Tibial artery (tissue), 4 donors: ENCODE data around the gene KLHL22.
"Not testable (repeated sequence)": the region's sequence is repeated elsewhere in the genome, so short reads cannot be mapped to it uniquely, and the experiment has no call there.

Source experiments
- DNase-seq, 2 donors: peaks; one replicate each; pipeline ENCODE4 v3.0.0-alpha.2; 2019
- H3K27ac ChIP-seq, 2 donors: fragments of 200-600 bp; sonication (generic) in 1 of 2; 1 replicate in 1 of 2; 2 replicates in 1 of 2; pipeline ENCODE4 v1.5.1; 2018 to 2019; ENCODE audit warnings: mild to moderate bottlenecking in 1 of 2
- H3K27me3 ChIP-seq, 2 donors: fragments of 200-600 bp; sonication (generic) in 1 of 2; one replicate each; pipeline versions ENCODE4 v1.5.1 to v1.6.0; 2016 to 2019
- H3K36me3 ChIP-seq, 3 donors: fragments of 200-600 bp; sonication (generic) in 2 of 3; one replicate each; pipeline ENCODE4 v1.5.1; 2016 to 2019; ENCODE audit warnings: mild to moderate bottlenecking in 2 of 3
- H3K4me1 ChIP-seq, 4 donors: fragments of 200-600 bp; sonication (generic) in 2 of 4; 1 replicate in 3 of 4; 2 replicates in 1 of 4; pipeline ENCODE4 v1.5.1; 2016 to 2019
- H3K4me3 ChIP-seq, 2 donors: fragments of 200-600 bp; sonication (generic) in 1 of 2; 1 replicate in 1 of 2; 2 replicates in 1 of 2; pipeline ENCODE4 v1.5.1; 2018 to 2019; ENCODE audit warnings: mild to moderate bottlenecking in 2 of 2
- H3K9me3 ChIP-seq, 3 donors: fragments of 200-600 bp; sonication (generic) in 1 of 3; one replicate each; pipeline ENCODE4 v1.5.1; 2016 to 2019
- intact Hi-C: fragments of 100-400 bp; cut with DNase I; formaldehyde crosslinking; loops from one replicate; pipeline ENCODE4 v1.15.0; 2023; ENCODE audit warnings: low total_unique reads
- TF ChIP-seq, protein P1 (sequence below), 2 experiments: fragments of 200-600 bp in 1 of 2; fragments of 450-650 bp in 1 of 2; IDR thresholded peaks; one replicate each; pipeline ENCODE4 v1.5.1; 2017 to 2019; ENCODE audit warnings: antibody characterized with exemption in 2 of 2, mild to moderate bottlenecking in 1 of 2, moderate library complexity in 1 of 2

KLHL22 gene

DNA sequence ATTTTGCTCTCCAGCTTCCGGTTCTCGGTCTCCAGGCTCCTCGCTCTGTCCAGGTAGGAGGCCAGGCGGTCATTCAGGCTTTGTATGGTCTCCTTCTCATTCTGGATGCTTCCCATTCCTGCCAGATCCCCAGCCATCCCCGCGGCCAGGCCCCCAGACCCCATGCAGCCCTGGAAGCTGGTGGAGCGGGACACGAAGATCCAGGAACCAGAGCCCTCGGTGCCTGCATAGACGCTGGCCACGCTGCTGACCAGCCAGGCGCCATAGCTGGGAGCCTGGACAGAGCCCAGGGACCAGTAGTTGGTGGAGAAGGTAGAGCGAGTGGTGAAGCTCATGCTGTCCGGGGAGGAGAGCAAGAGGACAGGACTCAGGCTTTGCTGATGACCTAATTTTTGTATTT lies 11.8 kb downstream of the KLHL22 start:
- Histone ChIP-seq H3K36me3 (peaks cover 0 to 22% (median 4%) of the 10 kb centered on the region in 3 donors), H3K4me3 (no peak overlapping the region), H3K4me1 (no peaks in the 10 kb centered on the region), H3K27ac (no peak overlapping the region), H3K27me3 (no peaks in the 10 kb centered on the region), H3K9me3 (no peaks in the 10 kb centered on the region)
- TF ChIP-seq, protein P1, sequence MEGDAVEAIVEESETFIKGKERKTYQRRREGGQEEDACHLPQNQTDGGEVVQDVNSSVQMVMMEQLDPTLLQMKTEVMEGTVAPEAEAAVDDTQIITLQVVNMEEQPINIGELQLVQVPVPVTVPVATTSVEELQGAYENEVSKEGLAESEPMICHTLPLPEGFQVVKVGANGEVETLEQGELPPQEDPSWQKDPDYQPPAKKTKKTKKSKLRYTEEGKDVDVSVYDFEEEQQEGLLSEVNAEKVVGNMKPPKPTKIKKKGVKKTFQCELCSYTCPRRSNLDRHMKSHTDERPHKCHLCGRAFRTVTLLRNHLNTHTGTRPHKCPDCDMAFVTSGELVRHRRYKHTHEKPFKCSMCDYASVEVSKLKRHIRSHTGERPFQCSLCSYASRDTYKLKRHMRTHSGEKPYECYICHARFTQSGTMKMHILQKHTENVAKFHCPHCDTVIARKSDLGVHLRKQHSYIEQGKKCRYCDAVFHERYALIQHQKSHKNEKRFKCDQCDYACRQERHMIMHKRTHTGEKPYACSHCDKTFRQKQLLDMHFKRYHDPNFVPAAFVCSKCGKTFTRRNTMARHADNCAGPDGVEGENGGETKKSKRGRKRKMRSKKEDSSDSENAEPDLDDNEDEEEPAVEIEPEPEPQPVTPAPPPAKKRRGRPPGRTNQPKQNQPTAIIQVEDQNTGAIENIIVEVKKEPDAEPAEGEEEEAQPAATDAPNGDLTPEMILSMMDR (IDR thresholded peaks at IDR 0.05): no peak
- DNase-seq: no peak
- intact Hi-C loops: no loop called here

DNA sequence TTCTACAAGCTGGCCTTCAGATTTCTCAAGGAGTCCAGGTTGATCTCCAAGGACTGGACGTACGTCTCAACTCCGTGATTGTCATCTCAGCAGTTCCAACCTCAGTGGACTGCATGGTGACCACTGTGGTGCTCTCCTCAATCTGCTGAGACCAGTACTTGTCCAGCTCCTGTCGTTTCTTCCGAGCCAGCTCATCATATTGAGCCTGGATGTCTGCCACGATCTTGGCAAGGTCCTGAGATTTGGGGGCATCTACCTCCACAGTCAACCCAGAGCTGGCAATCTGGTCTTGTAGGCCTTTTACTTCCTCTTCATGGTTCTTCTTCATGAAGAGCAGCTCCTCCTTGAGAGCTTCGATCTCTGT lies 12.5 kb downstream of the KLHL22 start:
- H3K9me3 ChIP-seq, H3K27ac ChIP-seq, intact Hi-C loops, DNase-seq, H3K4me3 ChIP-seq, H3K27me3 ChIP-seq, H3K4me1 ChIP-seq: not testable (repeated sequence)
- H3K36me3 ChIP-seq: peaks cover 0 to 16% (median under 1%) of the 10 kb centered on the region in 3 donors

DNA sequence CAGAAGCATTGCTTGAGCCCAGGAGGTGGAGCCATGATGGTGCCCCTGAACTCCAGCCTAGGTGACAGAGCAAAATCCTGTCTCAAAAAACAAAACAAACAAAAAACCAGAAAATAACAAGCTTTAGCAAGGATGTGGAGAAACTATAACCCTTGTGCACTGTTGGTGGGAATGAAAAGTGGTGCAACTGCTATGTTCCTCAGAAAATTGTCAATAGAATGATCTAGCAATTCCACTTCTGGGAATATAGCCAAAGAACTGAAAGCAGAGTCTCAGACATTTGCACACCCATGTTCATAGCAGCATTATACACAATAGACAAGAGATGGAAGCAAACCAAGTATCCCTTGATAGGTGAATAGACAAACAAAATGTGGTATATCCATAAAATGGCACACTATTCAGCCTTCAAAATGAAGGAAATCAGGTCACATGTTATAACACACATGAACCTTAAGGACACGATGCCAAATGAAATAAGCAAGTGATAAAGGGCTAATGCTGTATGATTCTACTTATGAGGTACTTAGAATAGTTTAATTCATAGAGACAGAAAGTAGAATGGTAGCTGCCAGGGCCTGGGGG lies 15.9 kb downstream of the KLHL22 start:
- Histone ChIP-seq H3K4me3 (no peak overlapping the region), H3K36me3 (peaks cover 0 to 10% (median 0%) of the 10 kb centered on the region in 3 donors), H3K9me3 (no peaks in the 10 kb centered on the region), H3K27ac (no peak overlapping the region), H3K4me1 (peaks cover 0 to 14% (median 8%) of the 10 kb centered on the region in 4 donors), H3K27me3 (no peaks in the 10 kb centered on the region)
- DNase-seq: no peak
- TF ChIP-seq, protein P1 (IDR thresholded peaks at IDR 0.05): no peak
- intact Hi-C loops: no loop called here

DNA sequence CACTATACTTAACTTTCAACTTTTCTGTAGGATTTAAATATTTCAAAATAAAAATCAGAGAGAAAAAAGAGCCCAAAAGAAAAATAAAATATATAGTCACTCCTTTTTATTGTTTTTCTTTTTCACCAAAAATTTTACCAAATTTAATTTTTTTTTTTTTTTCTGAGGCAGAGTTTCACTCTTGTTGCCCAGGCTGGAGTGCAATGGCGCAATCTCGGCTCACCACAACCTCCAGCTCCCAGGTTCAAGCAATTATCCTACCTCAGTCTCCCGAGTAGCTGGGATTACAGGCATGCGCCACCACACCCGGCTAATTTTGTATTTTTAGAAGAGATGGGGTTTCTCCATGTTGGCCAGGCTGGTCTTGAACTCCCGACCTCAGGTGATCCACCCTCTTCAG lies 17.5 kb downstream of the KLHL22 start:
- H3K4me1 ChIP-seq: peaks cover 0 to 14% (median 8%) of the 10 kb centered on the region in 4 donors
- DNase-seq, H3K4me3 ChIP-seq, intact Hi-C loops, H3K27me3 ChIP-seq, H3K27ac ChIP-seq, H3K9me3 ChIP-seq, H3K36me3 ChIP-seq: not testable (repeated sequence)

DNA sequence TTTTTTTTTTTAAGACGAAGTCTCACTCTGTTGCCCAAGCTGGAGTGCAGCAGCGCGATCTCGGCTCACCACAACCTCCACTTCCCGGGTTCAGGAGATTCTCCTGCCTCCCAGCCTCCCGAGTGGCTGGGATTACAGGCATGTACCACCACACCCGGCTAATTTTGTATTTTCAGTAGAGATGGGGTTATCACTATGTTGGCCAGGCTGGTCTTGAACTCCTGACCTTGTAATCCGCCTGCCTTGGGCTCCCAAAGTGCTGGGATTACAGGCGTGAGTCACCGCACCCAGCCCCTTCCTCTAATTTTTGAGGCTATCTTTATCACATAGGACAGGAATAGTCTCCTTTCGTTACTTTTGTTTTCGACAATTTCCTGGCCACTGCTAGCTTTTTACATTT lies 20.0 kb downstream of the KLHL22 start:
- Histone ChIP-seq H3K36me3 (peaks cover 7 to 11% (median 7%) of the 10 kb centered on the region in 3 donors), H3K4me1 (peaks cover 0 to 14% (median 8%) of the 10 kb centered on the region in 4 donors)
- H3K9me3 ChIP-seq, intact Hi-C loops, DNase-seq, H3K27ac ChIP-seq, H3K4me3 ChIP-seq, H3K27me3 ChIP-seq: not testable (repeated sequence)

DNA sequence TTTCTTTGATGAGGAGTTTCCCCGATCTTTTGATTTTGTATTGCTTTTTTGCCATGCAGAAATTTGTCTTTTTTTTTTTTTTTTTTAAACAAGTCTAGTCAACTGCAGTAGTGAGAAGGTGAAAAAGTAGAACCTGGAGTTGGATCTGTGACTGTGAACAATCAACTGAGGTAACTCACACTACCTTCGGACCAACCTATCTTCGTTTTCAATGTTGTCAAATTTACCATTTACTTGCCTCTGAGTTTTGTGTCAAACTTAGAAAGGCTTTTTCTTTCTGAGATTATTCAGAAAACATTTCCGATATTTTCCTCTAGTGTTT lies 20.5 kb downstream of the KLHL22 start:
- DNase-seq: no peak
- Histone ChIP-seq H3K27ac (no peak overlapping the region), H3K27me3 (no peaks in the 10 kb centered on the region), H3K4me1 (peaks cover 0 to 14% (median 8%) of the 10 kb centered on the region in 4 donors), H3K9me3 (no peaks in the 10 kb centered on the region), H3K4me3 (no peak overlapping the region), H3K36me3 (peaks cover 7 to 15% (median 11%) of the 10 kb centered on the region in 3 donors)
- TF ChIP-seq, protein P1 (IDR thresholded peaks at IDR 0.05): no peak
- intact Hi-C loops: no loop called here

DNA sequence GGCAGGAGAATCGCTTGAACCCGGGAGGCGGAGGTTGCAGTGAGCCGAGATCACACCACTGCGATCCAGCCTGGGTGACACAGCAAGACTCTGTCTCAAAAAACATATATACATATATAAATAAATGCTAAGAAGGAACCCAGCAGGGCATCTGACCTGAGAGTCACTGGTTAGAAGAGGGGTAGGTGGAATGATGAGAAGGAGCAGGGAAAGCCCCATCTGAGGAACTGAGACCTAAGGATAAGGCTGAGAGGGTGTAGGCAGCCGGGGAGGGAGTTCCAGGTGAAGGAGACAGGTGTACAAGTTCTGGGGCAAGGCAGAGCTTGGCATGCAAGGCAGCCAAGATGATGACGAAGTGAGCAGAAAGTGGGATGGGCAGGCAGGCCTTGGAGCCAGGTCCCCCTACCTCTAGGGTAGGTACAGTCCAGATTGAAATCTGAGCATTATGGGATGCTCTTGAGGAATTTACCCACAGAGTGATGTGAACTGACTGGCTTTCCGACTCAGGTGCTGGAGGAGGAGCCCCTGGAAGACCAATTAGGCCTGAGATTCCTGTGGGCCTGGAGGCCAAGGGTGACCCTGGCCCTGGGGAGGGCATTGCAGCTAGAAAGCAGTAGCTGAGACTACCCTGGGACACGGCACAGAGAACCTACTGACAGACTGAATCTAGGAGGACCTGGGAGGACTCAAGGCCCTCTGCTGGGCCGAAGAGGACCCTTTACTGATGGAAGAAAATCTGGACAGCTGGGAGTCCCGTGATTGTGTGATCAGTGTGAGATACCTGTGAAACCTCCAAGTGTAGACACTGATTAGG lies 22.8 kb downstream of the KLHL22 start:
- Histone ChIP-seq H3K4me1 (peaks cover 0 to 14% (median 8%) of the 10 kb centered on the region in 4 donors), H3K27me3 (no peaks in the 10 kb centered on the region), H3K36me3 (peaks cover 7 to 34% (median 21%) of the 10 kb centered on the region in 3 donors), H3K27ac (no peak overlapping the region), H3K4me3 (no peak overlapping the region), H3K9me3 (no peaks in the 10 kb centered on the region)
- DNase-seq: no peak
- TF ChIP-seq, protein P1 (IDR thresholded peaks at IDR 0.05): no peak
- intact Hi-C loops: no loop called here
